ENCODE data around the gene IL1RAP. TPM values are rescaled to one million over a fixed set of nuclear protein-coding genes. Genes with fewer than 3 reads are reported as not detected.
"Not testable (repeated sequence)": the region's sequence is repeated elsewhere in the genome, so short reads cannot be mapped to it uniquely, and the experiment has no call there.

The IL1RAP gene, protein sequence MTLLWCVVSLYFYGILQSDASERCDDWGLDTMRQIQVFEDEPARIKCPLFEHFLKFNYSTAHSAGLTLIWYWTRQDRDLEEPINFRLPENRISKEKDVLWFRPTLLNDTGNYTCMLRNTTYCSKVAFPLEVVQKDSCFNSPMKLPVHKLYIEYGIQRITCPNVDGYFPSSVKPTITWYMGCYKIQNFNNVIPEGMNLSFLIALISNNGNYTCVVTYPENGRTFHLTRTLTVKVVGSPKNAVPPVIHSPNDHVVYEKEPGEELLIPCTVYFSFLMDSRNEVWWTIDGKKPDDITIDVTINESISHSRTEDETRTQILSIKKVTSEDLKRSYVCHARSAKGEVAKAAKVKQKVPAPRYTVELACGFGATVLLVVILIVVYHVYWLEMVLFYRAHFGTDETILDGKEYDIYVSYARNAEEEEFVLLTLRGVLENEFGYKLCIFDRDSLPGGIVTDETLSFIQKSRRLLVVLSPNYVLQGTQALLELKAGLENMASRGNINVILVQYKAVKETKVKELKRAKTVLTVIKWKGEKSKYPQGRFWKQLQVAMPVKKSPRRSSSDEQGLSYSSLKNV
- 18.1 TPM for total RNA-seq

DNA sequence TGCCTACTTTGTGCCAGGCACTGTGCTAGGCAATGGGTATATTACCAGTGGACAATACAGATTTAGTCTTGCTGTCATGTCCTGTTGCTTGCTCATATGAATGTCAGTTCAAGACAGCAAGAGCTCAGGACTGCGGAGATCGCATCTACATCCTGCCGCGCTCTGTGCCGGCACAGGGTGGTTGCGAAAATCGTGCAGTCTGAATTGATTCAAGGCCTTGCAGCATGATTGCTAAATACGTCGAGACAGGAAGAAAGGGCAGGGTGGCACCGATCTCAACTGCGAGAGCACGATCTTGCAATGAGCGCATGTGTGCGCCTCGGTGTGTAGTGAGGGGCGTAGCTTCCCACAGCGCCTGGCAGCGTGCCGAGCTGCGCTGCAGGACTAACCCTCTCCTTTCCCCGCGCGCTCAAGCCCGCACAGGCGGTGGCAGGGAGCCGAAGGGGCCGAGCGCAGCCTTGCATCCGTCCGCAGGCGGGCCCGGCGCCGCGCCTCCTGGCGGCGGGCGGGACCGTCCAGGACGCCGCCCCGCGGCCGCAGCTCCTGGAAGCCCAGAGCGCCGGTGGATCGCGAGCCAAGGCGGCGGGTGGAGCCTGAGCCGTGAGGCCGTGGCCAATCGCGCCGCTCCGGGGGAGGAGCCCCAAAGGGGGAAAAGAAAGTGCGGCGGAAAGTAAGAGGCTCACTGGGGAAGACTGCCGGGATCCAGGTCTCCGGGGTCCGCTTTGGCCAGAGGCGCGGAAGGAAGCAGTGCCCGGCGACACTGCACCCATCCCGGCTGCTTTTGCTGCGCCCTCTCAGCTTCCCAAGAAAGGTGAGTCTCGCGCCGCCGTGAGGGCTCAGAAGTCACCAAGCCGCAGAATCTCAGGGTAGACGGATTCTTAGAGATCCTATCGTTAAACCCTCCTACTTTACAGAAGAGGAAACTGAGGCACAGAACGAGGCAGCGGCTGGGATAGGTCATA, at the start of gene IL1RAP:
Gene IL1RAP, plus strand, starts transcription at position 677 of the 962 bp plus-strand sequence. CDS start 50,205 bp downstream, outside the sequence.
- H3K9me3 ChIP-seq (ENCODE audit: low read depth, low read length): no peaks in the 10 kb centered on the region
- peaks cover 31% of the 10 kb centered on the region for H3K4me1 ChIP-seq (ENCODE audit: insufficient read depth, low read length)
- H3K27me3 ChIP-seq (ENCODE audit: insufficient read depth, low read length): no peaks in the 10 kb centered on the region
- H3K4me3 ChIP-seq (ENCODE audit: low read length): peak within 1 kb of the TSS; percentile 91

DNA sequence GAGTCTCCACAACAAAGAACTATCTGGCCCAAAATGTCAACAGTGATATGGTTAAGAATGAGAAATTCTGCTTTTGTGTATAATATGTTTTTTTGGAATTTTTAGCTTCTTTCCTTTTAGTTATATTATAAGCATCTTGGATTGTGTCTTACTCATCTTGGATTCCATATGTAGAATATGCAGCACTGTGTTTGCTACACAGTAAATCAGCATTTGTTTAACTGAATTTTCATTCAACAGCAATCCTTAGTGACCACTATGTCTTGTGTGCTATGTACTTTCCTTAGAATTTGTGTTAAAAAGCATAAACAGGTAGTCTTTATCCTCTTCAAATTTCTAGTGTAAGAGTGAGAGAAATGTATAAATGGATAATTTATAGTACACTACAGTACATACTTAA, 46.0 kb upstream of the IL1RAP start:
- no peaks in the 10 kb centered on the region for H3K9me3 ChIP-seq (ENCODE audit: low read depth, low read length)
- no peaks in the 10 kb centered on the region for H3K4me1 ChIP-seq (ENCODE audit: insufficient read depth, low read length)
- peaks cover 8% of the 10 kb centered on the region for H3K27me3 ChIP-seq (ENCODE audit: insufficient read depth, low read length)
- no peak overlapping the region for H3K4me3 ChIP-seq (ENCODE audit: low read length)

DNA sequence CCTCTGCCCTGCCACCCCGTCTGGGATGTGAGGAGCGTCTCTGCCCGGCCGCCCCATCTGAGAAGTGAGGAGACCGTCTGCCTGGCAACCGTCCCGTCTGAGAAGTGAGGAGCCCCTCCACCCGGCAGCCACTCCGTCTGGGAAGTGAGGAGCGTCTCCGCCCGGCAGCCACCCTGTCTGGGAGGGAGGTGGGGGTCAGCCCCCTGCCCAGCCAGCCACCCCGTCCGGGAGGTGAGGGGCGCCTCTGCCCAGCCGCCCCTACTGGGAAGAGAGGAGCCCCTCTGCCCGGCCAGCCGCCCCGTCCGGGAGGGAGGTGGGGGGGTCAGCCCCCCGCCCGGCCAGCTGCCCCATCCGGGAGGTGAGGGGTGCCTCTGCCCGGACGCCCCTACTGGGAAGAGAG, 40.6 kb upstream of the IL1RAP start:
- H3K9me3 ChIP-seq (ENCODE audit: low read depth, low read length); H3K4me3 ChIP-seq (ENCODE audit: low read length); H3K27me3 ChIP-seq (ENCODE audit: insufficient read depth, low read length); H3K4me1 ChIP-seq (ENCODE audit: insufficient read depth, low read length): not testable (repeated sequence)

DNA sequence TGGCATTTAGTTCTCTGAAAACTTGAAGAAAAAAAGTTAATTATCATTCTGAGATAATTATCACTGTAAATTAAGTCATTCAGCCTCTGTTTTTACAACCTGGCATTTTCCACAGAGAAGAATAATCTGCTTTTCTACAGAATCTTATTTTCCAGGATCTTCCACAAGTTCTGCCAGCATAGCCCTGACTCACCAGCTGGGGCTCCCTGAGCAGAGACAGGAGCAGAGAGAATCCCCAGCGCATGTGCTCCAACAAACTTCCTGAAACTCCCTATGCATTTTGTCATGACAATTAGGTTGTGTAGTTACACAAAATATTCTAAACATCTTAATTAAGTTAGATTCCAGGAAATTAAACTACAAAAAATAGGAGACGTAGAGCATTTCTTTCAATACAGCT, 32.1 kb upstream of the IL1RAP start:
- H3K27me3 ChIP-seq (ENCODE audit: insufficient read depth, low read length): peaks cover 11% of the 10 kb centered on the region
- no peak overlapping the region for H3K4me3 ChIP-seq (ENCODE audit: low read length)
- H3K9me3 ChIP-seq (ENCODE audit: low read depth, low read length): no peaks in the 10 kb centered on the region
- H3K4me1 ChIP-seq (ENCODE audit: insufficient read depth, low read length): no peaks in the 10 kb centered on the region

DNA sequence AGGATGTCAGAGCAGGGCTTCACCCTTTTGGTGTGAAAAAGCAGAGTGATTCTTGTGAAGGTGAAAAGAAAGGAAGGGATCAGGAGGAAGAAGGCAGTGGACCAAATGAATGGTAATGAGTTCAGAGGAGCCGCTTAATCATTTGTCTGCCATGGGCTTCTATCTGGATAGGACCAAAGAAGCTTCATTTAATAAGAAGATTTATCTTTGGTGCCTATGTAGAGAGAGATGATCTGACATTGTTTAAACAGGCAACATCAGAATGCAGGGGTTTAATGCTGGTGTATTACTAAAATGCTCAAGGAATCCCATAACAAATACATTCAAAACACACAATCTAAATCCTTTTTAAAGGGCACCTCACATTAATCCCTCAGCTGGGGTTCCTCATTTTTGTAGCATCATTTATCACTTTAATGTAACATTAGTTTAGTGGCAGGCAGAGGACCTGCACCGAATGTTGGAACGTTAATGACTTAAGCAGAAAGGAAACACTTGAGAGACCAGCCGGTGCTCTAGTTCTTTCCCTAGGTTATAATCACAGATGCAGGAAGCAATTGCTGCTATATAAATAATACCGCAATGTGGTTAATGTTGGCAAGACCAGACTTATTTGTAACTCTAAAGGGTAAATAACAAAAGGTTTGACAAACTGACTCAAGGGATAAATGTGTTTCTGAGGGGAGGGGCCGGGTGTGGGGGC, 27.9 kb upstream of the IL1RAP start:
- no peak overlapping the region for H3K4me3 ChIP-seq (ENCODE audit: low read length)
- H3K4me1 ChIP-seq (ENCODE audit: insufficient read depth, low read length): no peaks in the 10 kb centered on the region
- peaks cover 38% of the 10 kb centered on the region for H3K27me3 ChIP-seq (ENCODE audit: insufficient read depth, low read length)
- no peaks in the 10 kb centered on the region for H3K9me3 ChIP-seq (ENCODE audit: low read depth, low read length)

DNA sequence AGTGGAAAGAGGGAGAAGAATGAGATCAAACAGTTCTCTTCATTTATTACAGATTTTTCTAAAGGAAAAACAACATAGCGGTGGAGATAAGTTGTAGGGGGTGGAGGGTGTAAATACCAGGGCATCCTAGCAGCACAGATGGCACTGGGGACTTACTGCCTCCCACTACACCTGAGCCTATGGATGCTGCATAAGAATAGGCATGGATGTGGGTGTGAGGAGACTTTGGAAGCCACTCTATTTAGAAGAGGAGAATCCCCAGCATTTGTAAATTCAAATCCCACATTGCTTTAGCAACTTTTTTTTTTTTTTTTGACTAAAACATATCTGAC, 27.4 kb upstream of the IL1RAP start:
- peaks cover 42% of the 10 kb centered on the region for H3K27me3 ChIP-seq (ENCODE audit: insufficient read depth, low read length)
- H3K9me3 ChIP-seq (ENCODE audit: low read depth, low read length): no peaks in the 10 kb centered on the region
- no peak overlapping the region for H3K4me3 ChIP-seq (ENCODE audit: low read length)
- H3K4me1 ChIP-seq (ENCODE audit: insufficient read depth, low read length): no peaks in the 10 kb centered on the region

DNA sequence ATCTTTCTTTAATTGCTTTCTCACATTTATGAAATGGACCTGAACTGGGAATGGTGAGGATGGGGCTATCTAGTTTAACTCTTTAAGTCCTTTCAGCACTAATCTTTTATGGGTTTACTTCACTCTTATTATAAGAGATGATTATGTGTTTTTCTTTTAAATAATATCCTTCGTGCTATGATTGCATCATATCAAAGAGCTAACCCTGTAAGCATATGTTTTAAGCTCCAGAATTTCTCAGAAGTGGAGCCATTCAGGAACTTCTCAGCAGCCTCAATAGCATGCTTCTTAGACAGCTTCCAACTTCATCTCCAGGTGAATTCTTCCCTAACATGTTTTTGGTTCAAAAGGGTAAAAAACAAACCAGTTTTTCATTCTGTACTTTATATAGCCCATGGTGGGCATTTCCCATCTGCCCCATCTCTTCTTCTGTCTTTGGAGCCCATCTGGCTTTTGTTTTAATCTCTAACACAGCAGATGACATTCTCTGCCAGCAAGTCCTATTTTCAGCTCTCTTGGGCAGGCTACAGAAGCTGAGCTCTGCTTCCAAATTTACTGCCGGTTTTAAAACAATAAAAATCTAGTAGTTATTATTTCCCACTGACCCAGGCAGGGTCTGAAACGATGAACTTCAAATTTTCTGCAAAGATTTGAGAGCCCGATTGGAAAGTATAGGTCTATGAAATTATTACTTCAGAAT, 26.8 kb upstream of the IL1RAP start:
- H3K9me3 ChIP-seq (ENCODE audit: low read depth, low read length): no peaks in the 10 kb centered on the region
- no peaks in the 10 kb centered on the region for H3K4me1 ChIP-seq (ENCODE audit: insufficient read depth, low read length)
- peaks cover 42% of the 10 kb centered on the region for H3K27me3 ChIP-seq (ENCODE audit: insufficient read depth, low read length)
- H3K4me3 ChIP-seq (ENCODE audit: low read length): no peak overlapping the region

DNA sequence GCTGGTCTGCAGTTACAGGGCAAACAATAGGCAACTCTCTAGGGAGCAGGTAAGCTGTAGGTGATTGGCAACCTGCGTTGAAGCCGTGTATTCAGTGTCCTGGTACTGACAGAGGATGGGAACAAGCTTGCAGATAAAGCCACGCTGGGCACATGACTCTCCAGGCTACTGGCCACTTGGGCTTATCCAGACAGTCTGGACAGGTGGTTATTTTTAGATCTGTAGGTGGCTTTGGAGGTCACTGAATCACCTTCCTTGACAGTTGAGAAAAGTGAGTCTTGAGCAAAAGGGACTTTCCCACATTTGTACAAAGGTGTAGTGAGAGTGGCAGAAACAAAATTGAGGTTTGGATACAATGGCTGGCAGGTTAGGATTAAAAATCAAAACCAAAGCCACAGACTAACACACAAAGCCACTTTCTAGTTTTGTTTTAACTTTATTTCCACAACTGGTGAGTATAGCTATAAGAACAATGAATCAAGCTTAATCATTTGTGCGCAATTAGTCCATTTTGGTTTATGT, 22.3 kb upstream of the IL1RAP start:
- Histone ChIP-seq H3K27me3 (ENCODE audit: insufficient read depth, low read length) (peaks cover 38% of the 10 kb centered on the region), H3K4me3 (ENCODE audit: low read length) (no peak overlapping the region), H3K9me3 (ENCODE audit: low read depth, low read length) (no peaks in the 10 kb centered on the region), H3K4me1 (ENCODE audit: insufficient read depth, low read length) (no peaks in the 10 kb centered on the region)

DNA sequence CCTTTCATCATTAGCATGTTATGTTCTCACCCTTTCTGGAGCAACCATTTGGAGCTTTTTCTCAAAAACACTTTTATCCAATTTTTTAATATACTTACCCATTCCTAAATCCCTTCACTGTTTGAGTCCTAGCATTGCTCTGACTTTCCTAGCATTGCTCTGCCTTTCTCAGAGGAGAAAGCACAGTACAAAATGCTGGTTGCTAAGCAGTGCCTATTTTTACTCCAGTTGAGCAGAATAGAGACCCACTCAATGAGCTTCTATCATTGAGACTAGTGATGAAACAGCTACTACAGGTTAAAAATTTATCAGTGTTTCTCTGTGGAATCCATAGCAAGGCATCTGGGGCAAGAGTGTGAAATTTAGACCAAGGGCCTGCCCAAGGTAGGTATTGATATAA, 21.8 kb upstream of the IL1RAP start:
- Histone ChIP-seq H3K9me3 (ENCODE audit: low read depth, low read length) (no peaks in the 10 kb centered on the region), H3K4me1 (ENCODE audit: insufficient read depth, low read length) (no peaks in the 10 kb centered on the region), H3K27me3 (ENCODE audit: insufficient read depth, low read length) (peaks cover 33% of the 10 kb centered on the region), H3K4me3 (ENCODE audit: low read length) (no peak overlapping the region)

DNA sequence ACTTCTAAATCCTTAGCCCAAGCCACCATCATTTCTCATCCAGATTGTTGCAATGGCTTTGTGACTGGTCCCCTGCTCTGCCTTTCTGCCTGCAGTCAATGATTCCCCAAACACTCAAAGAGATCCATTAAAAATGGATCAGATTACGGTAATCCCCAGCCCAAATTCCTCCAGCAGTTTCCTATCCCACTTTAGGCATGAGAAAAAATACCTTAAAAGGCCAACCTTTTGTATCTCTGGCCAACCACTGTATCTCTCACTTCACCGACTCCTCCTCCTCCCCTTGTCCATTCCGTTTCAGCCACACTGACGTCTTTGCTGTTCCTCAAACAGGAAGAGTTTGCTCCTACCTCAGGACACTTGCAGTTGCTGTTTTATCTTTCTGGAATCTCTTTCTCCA, 20.9 kb upstream of the IL1RAP start:
- H3K27me3 ChIP-seq (ENCODE audit: insufficient read depth, low read length): peaks cover 34% of the 10 kb centered on the region
- H3K9me3 ChIP-seq (ENCODE audit: low read depth, low read length): no peaks in the 10 kb centered on the region
- H3K4me3 ChIP-seq (ENCODE audit: low read length): no peak overlapping the region
- no peaks in the 10 kb centered on the region for H3K4me1 ChIP-seq (ENCODE audit: insufficient read depth, low read length)

DNA sequence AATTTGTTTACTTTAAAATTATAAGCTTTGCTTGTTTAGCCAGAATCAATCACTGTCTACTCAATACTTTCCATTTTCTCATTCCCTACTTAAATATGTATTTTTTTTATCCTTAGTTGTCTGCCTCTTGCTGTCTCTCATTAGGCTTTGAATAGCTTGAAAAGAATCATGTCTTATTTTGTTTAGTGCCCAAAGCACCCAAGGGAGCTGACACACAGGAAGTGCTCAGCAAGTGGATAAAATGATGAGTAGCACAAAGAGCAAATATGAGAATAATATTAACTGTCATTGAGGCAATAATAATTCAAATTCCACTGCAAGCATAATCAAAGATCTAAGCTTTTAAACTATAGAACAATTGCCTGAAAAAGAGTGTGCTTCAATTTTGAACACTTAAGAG, 19.0 kb upstream of the IL1RAP start:
- no peaks in the 10 kb centered on the region for H3K9me3 ChIP-seq (ENCODE audit: low read depth, low read length)

DNA sequence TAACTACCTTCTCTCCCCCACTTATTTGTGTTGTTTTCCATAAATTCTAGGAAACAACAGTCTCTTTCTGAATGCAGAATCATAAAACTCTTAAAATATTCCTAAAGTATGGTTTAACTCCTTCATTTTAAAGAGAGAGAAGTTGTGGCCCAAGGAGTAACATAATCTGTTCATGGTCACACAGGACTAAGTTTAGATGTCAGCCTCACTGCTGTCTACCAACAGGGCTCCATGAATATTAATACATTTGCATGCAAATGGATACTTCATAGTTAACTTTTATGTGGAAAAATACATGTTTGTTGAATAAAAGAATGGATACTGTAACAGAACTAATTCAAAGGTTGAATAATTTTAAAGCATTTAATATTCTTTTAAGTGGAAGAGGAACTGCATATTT, 18.5 kb upstream of the IL1RAP start:
- Histone ChIP-seq H3K4me3 (ENCODE audit: low read length) (no peak overlapping the region), H3K27me3 (ENCODE audit: insufficient read depth, low read length) (peaks cover 19% of the 10 kb centered on the region), H3K9me3 (ENCODE audit: low read depth, low read length) (no peaks in the 10 kb centered on the region), H3K4me1 (ENCODE audit: insufficient read depth, low read length) (no peaks in the 10 kb centered on the region)

More for the DNA sequence above, 19.0 kb upstream of the IL1RAP start:
- H3K27me3 ChIP-seq (ENCODE audit: insufficient read depth, low read length): peaks cover 22% of the 10 kb centered on the region
- no peak overlapping the region for H3K4me3 ChIP-seq (ENCODE audit: low read length)
- no peaks in the 10 kb centered on the region for H3K4me1 ChIP-seq (ENCODE audit: insufficient read depth, low read length)

DNA sequence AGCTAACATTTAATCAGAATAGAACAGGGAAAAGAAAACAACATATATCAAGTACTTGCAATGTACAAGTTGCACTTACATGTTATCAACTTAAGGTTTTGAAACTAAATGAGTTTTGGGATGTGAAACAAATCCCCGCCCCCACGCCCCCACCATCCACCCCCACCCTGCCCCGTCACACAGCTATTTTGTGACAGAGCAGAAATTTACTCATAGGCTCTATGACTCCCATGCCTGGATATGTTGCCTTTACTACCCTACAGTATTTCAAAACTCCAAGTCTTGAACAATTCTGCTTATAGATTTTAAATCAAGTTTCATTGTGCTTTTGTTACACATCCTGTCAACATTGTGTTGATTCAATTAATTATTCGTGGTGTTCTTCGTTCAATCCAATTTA, 18.1 kb upstream of the IL1RAP start:
- Histone ChIP-seq H3K27me3 (ENCODE audit: insufficient read depth, low read length) (peaks cover 18% of the 10 kb centered on the region), H3K4me3 (ENCODE audit: low read length) (no peak overlapping the region), H3K4me1 (ENCODE audit: insufficient read depth, low read length) (no peaks in the 10 kb centered on the region), H3K9me3 (ENCODE audit: low read depth, low read length) (no peaks in the 10 kb centered on the region)

DNA sequence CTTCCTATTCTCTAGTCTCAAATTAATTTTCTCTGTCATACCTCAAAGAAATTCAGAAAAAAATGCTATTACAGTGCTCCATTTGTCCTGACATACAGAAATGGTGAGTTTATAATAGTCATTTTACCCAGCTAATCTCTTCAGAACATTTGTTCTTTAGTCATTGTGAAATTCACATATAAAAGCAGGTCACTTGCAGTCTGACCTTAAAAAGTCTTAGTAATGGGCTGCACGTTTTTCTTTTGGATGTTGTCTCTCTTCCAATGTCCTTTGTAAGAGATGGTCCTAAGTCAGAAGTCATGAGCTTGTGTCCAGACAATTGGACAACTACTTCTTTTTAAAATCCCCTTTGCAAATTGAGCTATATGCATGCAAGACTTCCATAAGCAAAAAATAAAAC, 17.0 kb upstream of the IL1RAP start:
- H3K27me3 ChIP-seq (ENCODE audit: insufficient read depth, low read length): peaks cover 20% of the 10 kb centered on the region
- H3K4me3 ChIP-seq (ENCODE audit: low read length): no peak overlapping the region
- H3K4me1 ChIP-seq (ENCODE audit: insufficient read depth, low read length): no peaks in the 10 kb centered on the region
- no peaks in the 10 kb centered on the region for H3K9me3 ChIP-seq (ENCODE audit: low read depth, low read length)
